ENCODE data around the gene LIMS1. TPM values are rescaled to one million over a fixed set of nuclear protein-coding genes. Genes with fewer than 3 reads are reported as not detected.

Gene LIMS1
- total and polyA plus RNA-seq, 2 donors (not counting 3 experiments of a cell fraction or from before 2014, with no cell fraction given), result 153 to 229 TPM

GRCh38 chr2:108541451-108541850 is 7.2 kb downstream of the LIMS1 start:
- no TSS peak for BruUV-seq (replicated peaks)
- DNase-seq (ENCODE audit: low read depth, low spot score), result no peak
- TF ChIP-seq FOS (IDR thresholded peaks at IDR 0.05; ENCODE audit: borderline replicate concordance, insufficient read depth, low read length), result no peak
- TF ChIP-seq POLR2AphosphoS5 (IDR thresholded peaks at IDR 0.05; ENCODE audit: insufficient read depth, low read depth, low read length), result no peak
- TF ChIP-seq CTCF (IDR thresholded peaks at IDR 0.05; ENCODE audit: extremely low read depth in 1 of 2, insufficient read depth in 1 of 2, low read depth in 1 of 2, low read length in 2 of 2), result no peak
- ChIA-PET POLR2A (no interaction called here), CTCF (interaction anchor here (1.0 to 3.0 kb wide), 7 partner anchors 9 to 95 kb away, joined by 3 to 13 read pairs (median 5); no protein-coding TSS in a partner anchor)
- Histone ChIP-seq H3K27ac (ENCODE audit: insufficient read depth, low read depth, low read length) (peak overlapping the region; percentile 50), H4K20me1 (replicated peaks; ENCODE audit: control insufficient read depth, extremely low read depth, insufficient read depth, low read length) (peaks cover under 1% of the 10 kb centered on the region), H3K36me3 (ENCODE audit: control insufficient read depth in 2 of 2, extremely low read depth in 1 of 2, insufficient read depth in 2 of 2, low read length in 2 of 2) (no peaks in the 10 kb centered on the region), H3K4me2 (ENCODE audit: insufficient read depth, low read length) (peak overlapping the region; percentile 4), H3K9ac (replicated peaks; ENCODE audit: extremely low read depth, insufficient read depth, low read length) (peak overlapping the region; percentile 13), H3K4me3 (replicated peaks in 1 of 3; ENCODE audit: insufficient read depth in 1 of 3, low read depth in 1 of 3, low read length in 3 of 3) (no peak overlapping the region), H3K27me3 (ENCODE audit: control insufficient read depth in 2 of 2, insufficient read depth in 2 of 2, low read length in 2 of 2) (no peaks in the 10 kb centered on the region), H3K4me1 (ENCODE audit: control insufficient read depth, extremely low read depth, insufficient read depth, low read length) (peaks cover 22% of the 10 kb centered on the region), H3K9me3 (replicated peaks; ENCODE audit: control insufficient read depth, insufficient read depth, low read length) (no peaks in the 10 kb centered on the region), H3K9me1 (replicated peaks; ENCODE audit: control insufficient read depth, extremely low read depth, insufficient read depth, low read length) (no peaks in the 10 kb centered on the region), H3K79me2 (ENCODE audit: control insufficient read depth, insufficient read depth, low read length) (peaks cover 76% of the 10 kb centered on the region), H2AFZ (ENCODE audit: low read depth, low read length) (no peak overlapping the region)
- FAIRE-seq, result no peak
- dilution Hi-C loops (cut with MboI; ENCODE audit: extremely low pct_ligation_motif_present, low sequenced_read_pairs) (no loop called here), intact Hi-C loops (cut with micrococcal nuclease) (no loop called here)

- peak overlapping the region; percentile 4 for H3K4me2 ChIP-seq (ENCODE audit: insufficient read depth, low read length)
- POLR2A ChIA-PET, result no interaction called here
- H3K9me3 ChIP-seq (replicated peaks; ENCODE audit: control insufficient read depth, insufficient read depth, low read length), result no peaks in the 10 kb centered on the region
- H3K4me1 ChIP-seq (ENCODE audit: control insufficient read depth, extremely low read depth, insufficient read depth, low read length), result peaks cover 20% of the 10 kb centered on the region
- dilution Hi-C loops (cut with MboI; ENCODE audit: extremely low pct_ligation_motif_present, low sequenced_read_pairs) (no loop called here), intact Hi-C loops (cut with micrococcal nuclease) (loop anchor here (2.0 kb wide), 1 partner anchor 37 kb away; no protein-coding TSS in a partner anchor)
- DNase-seq (ENCODE audit: low read depth, low spot score) (no peak), FAIRE-seq (peak; percentile 24)
- no peaks in the 10 kb centered on the region for H3K27me3 ChIP-seq (ENCODE audit: control insufficient read depth in 2 of 2, insufficient read depth in 2 of 2, low read length in 2 of 2)
- BruUV-seq (replicated peaks), result no TSS peak
- no peak overlapping the region for H3K4me3 ChIP-seq (replicated peaks in 1 of 3; ENCODE audit: insufficient read depth in 1 of 3, low read depth in 1 of 3, low read length in 3 of 3)
- H2AFZ ChIP-seq (ENCODE audit: low read depth, low read length), result no peak overlapping the region
- H3K27ac ChIP-seq (ENCODE audit: insufficient read depth, low read depth, low read length), result peak overlapping the region; percentile 50
- CTCF ChIA-PET, result interaction anchor here (1.0 to 3.0 kb wide), 7 partner anchors 9 to 94 kb away, joined by 3 to 13 read pairs (median 5); no protein-coding TSS in a partner anchor
- no peak overlapping the region for H3K9ac ChIP-seq (replicated peaks; ENCODE audit: extremely low read depth, insufficient read depth, low read length)
- TF ChIP-seq POLR2A (IDR thresholded peaks at IDR 0.05; ENCODE audit: low read depth, low read length) (no peak), JUN (IDR thresholded peaks at IDR 0.05; ENCODE audit: borderline replicate concordance, insufficient read depth, insufficient read length, low read depth) (peak; percentile 58)
- no peaks in the 10 kb centered on the region for H3K9me1 ChIP-seq (replicated peaks; ENCODE audit: control insufficient read depth, extremely low read depth, insufficient read depth, low read length)
- peaks cover 75% of the 10 kb centered on the region for H3K79me2 ChIP-seq (ENCODE audit: control insufficient read depth, insufficient read depth, low read length)
- peaks cover 3% of the 10 kb centered on the region for H4K20me1 ChIP-seq (replicated peaks; ENCODE audit: control insufficient read depth, extremely low read depth, insufficient read depth, low read length)
- H3K36me3 ChIP-seq (ENCODE audit: control insufficient read depth in 2 of 2, extremely low read depth in 1 of 2, insufficient read depth in 2 of 2, low read length in 2 of 2), result no peaks in the 10 kb centered on the region
Observed at GRCh38 chr2:108542071-108542470, 7.8 kb downstream of the LIMS1 start.

All from endothelial cell of umbilical vein (primary cell).